HG02884 (cell line): ENCODE measurements around the gene ARMC5.
A peak's percentile ranks its signal among the peaks of the same experiment; 100 is the strongest.
"Not testable (repeated sequence)": the region's sequence is repeated elsewhere in the genome, so short reads cannot be mapped to it uniquely, and the experiment has no call there.

Experiments used
- ATAC-seq: cut with Tn5 transposase; IDR thresholded peaks from one replicate; pipeline ENCODE4 v1.9.1; 2021; ENCODE audit warnings: mild to moderate bottlenecking, moderate library complexity; ENCODE audit not compliant: unreplicated experiment

The ARMC5 gene

DNA sequence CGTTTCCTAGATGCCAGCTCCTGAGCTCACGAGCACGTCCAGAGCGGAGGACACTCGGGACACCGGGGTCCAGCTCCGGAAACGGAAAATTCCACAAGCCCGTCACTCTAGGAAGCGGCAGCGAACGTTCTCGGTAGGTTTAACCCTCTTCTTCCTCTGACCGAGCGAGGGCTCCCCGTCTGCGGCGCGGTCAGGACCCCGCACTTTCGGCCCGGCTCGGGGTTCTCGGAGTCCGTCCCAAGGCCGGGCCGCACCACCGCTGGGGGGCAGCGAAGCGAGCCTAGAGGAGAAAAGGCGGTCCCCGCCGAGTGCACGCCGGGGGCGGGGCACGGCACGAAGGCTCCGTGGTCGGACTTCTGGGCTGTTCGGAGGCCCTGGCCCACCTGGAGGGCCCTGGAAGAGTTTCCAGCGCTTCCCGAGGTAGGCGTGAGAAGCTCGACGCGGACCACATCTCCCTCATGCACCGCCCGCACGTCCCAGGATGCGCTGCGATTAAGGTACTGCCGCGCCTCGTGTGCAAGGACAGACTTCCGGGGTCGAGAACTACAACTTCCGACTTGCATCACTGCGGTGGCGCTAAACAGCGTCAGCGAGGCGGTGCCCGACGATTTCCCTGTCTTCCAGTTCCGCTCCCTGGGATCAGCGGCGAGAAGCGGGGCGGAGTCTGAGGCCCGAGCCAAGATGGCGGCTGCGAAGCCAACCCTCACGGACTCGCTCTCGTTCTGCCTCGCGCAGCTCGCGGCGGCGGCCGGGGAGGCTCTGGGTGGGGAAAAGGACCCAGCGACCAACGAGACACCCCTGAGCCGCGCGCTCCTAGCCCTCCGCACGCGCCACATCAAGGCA is at the start of gene ARMC5:
Gene ARMC5, plus strand, starts transcription at position 658 of the 843 bp plus-strand sequence. Its CDS starts 24 bp downstream, at position 682.
- ATAC-seq = peak; percentile 73

DNA sequence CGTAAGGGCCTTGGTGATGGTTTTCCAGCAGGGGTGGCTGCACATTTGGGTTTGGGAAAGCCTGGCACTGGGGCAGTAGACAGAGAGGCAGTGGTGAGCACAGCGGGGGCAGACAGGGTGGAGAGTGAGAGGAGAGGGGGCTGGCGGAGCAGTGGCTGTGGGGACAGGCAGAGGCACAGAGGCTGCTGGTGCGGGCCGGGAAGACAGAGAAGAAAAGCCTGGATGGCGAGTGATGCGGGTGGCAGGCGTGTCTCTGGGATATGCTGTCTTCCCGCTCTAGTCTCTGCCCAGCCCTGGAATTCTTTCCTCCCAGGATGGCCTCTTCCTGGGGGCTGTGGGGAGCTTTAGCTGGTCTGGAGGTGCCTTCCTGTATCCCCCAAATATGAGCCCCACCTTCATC is 49.2 kb upstream of the ARMC5 start:
- no peak for ATAC-seq

DNA sequence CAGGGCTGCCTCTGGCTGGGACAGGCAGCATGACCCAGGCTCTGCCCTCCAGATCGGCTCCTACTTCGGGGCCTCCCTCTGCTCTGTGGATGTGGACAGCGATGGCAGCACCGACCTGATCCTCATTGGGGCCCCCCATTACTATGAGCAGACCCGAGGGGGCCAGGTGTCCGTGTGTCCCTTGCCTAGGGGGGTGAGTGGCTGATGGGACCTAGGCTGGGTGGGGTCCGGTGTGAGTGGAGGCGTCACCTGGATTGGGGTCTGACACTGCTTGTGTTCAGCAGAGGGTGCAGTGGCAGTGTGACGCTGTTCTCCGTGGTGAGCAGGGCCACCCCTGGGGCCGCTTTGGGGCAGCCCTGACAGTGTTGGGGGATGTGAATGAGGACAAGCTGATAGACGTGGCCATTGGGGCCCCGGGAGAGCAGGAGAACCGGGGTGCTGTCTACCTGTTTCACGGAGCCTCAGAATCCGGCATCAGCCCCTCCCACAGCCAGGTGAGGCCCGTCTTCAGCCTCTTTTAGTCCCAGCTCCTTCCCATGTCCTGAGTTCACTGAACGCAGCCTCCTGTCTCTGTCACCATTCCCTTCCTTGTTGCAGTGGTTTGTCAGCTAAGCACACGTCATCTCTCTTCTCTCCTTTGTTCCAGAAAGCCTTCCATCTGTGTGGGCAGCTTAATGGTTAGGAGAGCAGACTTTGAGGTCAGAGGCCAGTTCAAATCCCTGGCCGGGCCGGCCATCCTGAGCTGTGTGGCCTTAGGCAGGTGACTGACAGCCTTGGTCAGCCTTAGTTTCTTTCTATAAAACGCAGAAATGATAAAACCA is 48.1 kb upstream of the ARMC5 start:
- ATAC-seq = no peak

GRCh38 chr16:31412750-31413149 is 46.6 kb upstream of the ARMC5 start:
- no peak for ATAC-seq

- ATAC-seq = no peak
These were observed 45.9 kb upstream of the ARMC5 start for GRCh38 chr16:31413381-31413780.

GRCh38 chr16:31413943-31414342 is 45.4 kb upstream of the ARMC5 start:
- ATAC-seq = no peak

DNA sequence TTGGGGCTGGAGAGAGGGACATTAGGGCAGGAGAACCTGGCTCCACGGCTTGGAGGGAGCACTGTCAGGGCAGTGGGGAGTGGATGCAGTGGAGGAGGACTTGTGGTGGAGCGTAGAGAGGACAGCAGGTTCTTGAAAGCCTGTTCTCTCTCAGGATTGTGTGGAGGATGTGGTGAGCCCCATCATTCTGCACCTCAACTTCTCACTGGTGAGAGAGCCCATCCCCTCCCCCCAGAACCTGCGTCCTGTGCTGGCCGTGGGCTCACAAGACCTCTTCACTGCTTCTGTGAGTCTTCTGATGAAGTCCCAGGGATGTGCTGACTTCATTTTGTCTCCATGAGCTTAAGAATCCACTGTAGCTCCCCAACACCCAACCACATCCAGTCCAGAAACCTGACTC is 44.6 kb upstream of the ARMC5 start:
- no peak for ATAC-seq

DNA sequence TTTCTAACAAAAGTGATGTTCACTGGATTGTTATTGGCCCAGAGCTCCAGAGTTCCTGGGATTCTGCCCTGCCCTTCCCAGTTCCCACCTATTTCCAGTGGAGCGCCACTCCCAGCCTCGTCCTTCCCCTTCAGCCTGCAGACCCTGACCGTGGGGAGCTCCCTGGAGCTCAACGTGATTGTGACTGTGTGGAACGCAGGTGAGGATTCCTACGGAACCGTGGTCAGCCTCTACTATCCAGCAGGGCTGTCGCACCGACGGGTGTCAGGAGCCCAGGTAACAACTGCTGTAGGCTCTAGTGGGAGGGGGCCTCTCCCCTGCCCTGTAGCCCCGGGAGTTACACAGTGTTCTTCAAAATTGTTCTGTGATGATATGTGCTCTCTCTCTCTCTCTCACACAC is 42.9 kb upstream of the ARMC5 start:
- no peak for ATAC-seq

GRCh38 chr16:31417036-31417435 is 42.3 kb upstream of the ARMC5 start:
- not testable (repeated sequence) for ATAC-seq

- ATAC-seq = no peak
These were observed 41.4 kb upstream of the ARMC5 start for GRCh38 chr16:31417916-31418315.

GRCh38 chr16:31420037-31420436 is 39.3 kb upstream of the ARMC5 start:
- ATAC-seq = no peak

DNA sequence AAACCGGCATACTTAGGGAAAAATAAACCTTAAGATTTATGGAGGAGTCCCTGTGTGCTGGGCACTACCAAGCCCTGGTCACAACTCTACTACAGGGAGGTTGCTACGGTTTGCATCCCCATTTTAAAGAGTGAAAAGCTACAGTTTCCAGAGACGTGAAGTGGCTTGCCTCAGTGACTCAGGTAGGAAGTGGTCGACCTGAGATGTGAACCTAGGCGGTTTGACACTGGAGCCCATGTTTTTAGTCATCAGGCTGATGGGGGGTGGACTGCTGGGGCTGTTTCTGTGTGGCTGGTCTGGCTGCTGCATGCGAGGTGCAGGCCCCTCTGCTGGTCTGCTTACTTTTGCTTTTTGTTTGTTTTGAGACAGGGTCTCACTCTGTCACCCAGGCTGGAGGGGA is 37.7 kb upstream of the ARMC5 start:
- no peak for ATAC-seq

DNA sequence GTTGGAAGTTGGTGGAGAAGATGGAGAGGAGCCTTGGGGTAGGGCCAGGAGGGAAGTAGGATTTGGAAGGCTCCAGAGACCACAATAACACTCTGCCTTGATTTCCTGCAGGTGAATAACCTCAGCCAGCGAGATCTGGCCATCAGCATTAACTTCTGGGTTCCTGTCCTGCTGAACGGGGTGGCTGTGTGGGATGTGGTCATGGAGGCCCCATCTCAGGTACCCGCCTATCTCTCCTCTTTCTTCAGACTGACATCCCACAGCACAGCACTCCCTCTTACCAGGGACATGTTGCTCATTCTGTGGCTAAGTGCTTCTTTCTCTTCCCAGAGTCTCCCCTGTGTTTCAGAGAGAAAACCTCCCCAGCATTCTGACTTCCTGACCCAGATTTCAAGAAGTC is 36.1 kb upstream of the ARMC5 start:
- no peak for ATAC-seq

DNA sequence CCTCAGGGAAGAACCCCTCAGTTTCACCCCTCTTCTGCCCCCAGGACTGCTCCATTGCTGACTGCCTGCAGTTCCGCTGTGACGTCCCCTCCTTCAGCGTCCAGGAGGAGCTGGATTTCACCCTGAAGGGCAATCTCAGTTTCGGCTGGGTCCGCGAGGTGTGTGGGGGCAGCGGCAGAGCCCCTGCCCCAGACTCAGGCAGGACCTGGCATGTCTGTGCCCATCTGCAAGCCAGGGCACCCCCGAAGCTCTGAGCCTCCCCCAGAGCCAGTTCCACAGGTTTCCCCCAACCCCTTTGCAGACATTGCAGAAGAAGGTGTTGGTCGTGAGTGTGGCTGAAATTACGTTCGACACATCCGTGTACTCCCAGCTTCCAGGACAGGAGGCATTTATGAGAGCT is 35.5 kb upstream of the ARMC5 start:
- no peak for ATAC-seq

DNA sequence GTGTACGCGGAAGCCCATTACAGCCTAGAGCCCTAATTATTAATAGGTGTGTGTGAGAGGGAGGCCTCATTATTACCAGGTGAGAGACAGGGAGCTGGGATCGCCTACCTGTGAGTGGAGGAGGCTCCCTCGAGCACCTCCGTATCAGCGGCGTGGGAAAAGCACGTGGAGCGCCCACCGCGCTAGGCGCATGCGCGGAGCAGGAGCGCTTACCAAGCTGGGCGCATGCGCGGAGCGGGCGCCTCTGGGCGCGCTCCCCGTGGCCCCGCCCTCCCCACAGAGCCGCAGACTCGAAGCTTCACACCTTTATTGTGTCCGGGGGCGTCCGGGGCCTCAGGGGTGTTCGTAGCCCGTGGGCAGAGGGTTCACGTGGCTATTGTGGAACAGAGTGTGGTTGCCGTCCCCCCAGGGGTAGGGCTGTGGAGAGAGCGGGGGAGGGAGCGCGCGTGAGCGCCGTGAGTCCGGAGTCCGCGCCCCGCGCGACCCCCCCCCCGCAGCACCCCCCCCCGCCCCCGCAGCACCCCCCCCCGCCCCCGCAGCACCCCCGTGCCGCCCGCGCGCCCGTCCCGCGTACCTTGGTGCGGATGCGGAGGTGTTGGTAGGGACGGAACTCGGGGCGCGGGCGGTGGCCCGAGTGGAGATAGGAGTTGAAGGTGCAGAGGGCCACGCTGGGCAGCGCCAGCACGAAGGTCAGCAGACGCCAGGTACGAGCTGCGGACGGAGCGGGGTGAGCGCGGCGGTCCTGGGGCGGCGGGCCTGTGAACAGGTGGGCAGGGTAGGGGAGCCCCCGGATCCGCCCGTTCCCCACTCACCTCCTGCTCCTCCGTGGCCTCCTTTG is 31.6 kb upstream of the ARMC5 start:
- ATAC-seq = no peak

DNA sequence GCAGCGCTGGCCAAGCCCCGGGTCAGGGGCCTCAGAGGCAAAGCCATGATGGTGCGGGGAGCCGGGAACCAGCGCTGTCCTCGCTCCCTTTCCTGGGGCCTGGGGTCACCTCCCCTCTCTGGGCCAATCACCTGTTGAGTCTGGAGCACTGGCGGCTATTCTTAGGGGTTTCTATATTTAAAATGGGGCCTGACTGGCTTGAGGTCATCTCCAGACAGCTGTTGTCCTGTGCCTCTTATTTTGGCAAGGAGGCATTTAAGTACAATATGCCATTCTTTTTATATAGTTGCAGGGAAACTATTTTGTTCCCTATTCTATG is 31.1 kb upstream of the ARMC5 start, which contains the start of gene COX6A2:
Gene COX6A2, minus strand, starts transcription at position 82 of the 319 bp plus-strand sequence. Its CDS starts 35 bp downstream, at position 47.
- no peak for ATAC-seq

GRCh38 chr16:31428638-31429247 is 30.6 kb upstream of the ARMC5 start:
- no peak for ATAC-seq

DNA sequence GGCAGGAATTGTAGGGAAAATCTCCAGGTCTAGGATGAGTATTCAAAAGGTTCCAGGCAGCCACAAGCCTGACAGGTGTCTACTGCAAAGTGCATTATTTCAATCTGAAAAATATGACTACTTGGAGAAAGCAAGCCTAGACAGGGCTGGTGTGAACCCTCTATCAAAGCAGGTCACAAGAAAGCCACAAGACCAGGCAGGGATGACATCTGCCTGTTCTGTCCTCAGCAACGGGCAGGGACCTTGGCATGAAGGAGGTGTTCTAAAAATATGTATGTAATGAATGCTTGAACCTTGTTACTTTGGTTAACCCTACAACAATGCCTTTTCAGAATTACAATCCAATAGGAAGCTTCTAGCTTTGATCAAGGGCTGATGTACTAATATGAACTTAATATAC is 30.0 kb upstream of the ARMC5 start:
- ATAC-seq = no peak

GRCh38 chr16:31429796-31430195 is 29.5 kb upstream of the ARMC5 start:
- no peak for ATAC-seq

GRCh38 chr16:31430380-31431052 is 28.8 kb upstream of the ARMC5 start:
- no peak for ATAC-seq
